Liver (tissue), 9 donors: ENCODE measurements around the gene RCSD1. TPM values are rescaled to one million over a fixed set of nuclear protein-coding genes. Genes with fewer than 3 reads are reported as not detected.

Source experiments
- DNase-seq: peaks from one replicate; pipeline ENCODE4 v3.0.0-alpha.2; 2017; ENCODE audit warnings: low spot score
- H3K27ac ChIP-seq, 2 donors: one replicate each; pipeline ENCODE4 v1.7.0; 2013; ENCODE audit warnings: inconsistent platforms in 2 of 2, low read length in 2 of 2, control low read depth in 1 of 2, low read depth in 1 of 2, mild to moderate bottlenecking in 1 of 2
- H3K27me3 ChIP-seq, 4 donors: one replicate each; pipeline versions ENCODE4 v1.6.1 to v1.7.0; 2013; ENCODE audit warnings: low read length in 3 of 4, inconsistent platforms in 1 of 4, mild to moderate bottlenecking in 1 of 4, moderate library complexity in 1 of 4; ENCODE audit not compliant: control insufficient read depth in 4 of 4, insufficient read depth in 4 of 4
- H3K36me3 ChIP-seq, 4 donors: one replicate each; pipeline versions ENCODE4 v1.6.1 to v1.7.0; 2013; ENCODE audit warnings: low read length in 3 of 4, mild to moderate bottlenecking in 3 of 4, low read depth in 1 of 4, moderate library complexity in 1 of 4; ENCODE audit not compliant: control insufficient read depth in 4 of 4, insufficient read depth in 3 of 4
- H3K4me1 ChIP-seq, 4 donors: one replicate each; pipeline versions ENCODE4 v1.6.1 to v1.7.0; 2013; ENCODE audit warnings: low read length in 3 of 4, mild to moderate bottlenecking in 3 of 4, moderate library complexity in 1 of 4; ENCODE audit not compliant: control insufficient read depth in 4 of 4, insufficient read depth in 4 of 4
- H3K4me3 ChIP-seq, 3 donors: one replicate each; pipeline versions ENCODE4 v1.6.1 to v1.7.0; 2013; ENCODE audit warnings: low read length in 3 of 3, control low read depth in 1 of 3, low read depth in 1 of 3, mild to moderate bottlenecking in 1 of 3
- H3K9ac ChIP-seq, 2 donors: one replicate each; pipeline ENCODE4 v1.7.0; 2013; ENCODE audit warnings: low read length in 2 of 2, mild to moderate bottlenecking in 2 of 2, moderate library complexity in 2 of 2, control low read depth in 1 of 2, low read depth in 1 of 2
- H3K9me3 ChIP-seq, 4 donors: one replicate each; pipeline versions ENCODE4 v1.6.1 to v1.7.0; 2013; ENCODE audit warnings: low read length in 3 of 4; ENCODE audit not compliant: control insufficient read depth in 4 of 4
- EGR1 ChIP-seq, 2 donors: IDR thresholded peaks; 2 replicates each; pipeline ENCODE4 v1.6.1; 2016 to 2018; ENCODE audit warnings: antibody characterized with exemption in 2 of 2, low read depth in 2 of 2
- FOXA1 ChIP-seq: IDR thresholded peaks from 2 replicates; pipeline ENCODE4 v1.6.1; 2016; ENCODE audit warnings: antibody characterized with exemption
- FOXA2 ChIP-seq: IDR thresholded peaks from 2 replicates; pipeline ENCODE4 v1.6.1; 2016; ENCODE audit warnings: antibody characterized with exemption
- GABPA ChIP-seq, 2 donors: IDR thresholded peaks in 1 of 2; conservative IDR thresholded peaks in 1 of 2; 2 replicates each; pipeline ENCODE4 v1.6.1; 2016; ENCODE audit warnings: antibody characterized with exemption in 2 of 2, mild to moderate bottlenecking in 1 of 2, moderate library complexity in 1 of 2
- HNF4A ChIP-seq, 2 donors: conservative IDR thresholded peaks; 2 replicates each; pipeline ENCODE4 v1.6.1; 2016; ENCODE audit warnings: antibody characterized with exemption in 2 of 2, mild to moderate bottlenecking in 2 of 2
- HNF4G ChIP-seq: IDR thresholded peaks from 2 replicates; pipeline ENCODE4 v1.6.1; 2016; ENCODE audit warnings: antibody characterized with exemption
- JUND ChIP-seq, 2 donors: IDR thresholded peaks; 2 replicates each; pipeline ENCODE4 v1.6.1; 2016; ENCODE audit warnings: antibody characterized with exemption in 2 of 2
- NR2F2 ChIP-seq: IDR thresholded peaks from 2 replicates; pipeline ENCODE4 v1.6.1; 2016; ENCODE audit warnings: antibody characterized with exemption
- RAD21 ChIP-seq, 2 donors: IDR thresholded peaks; 2 replicates each; pipeline ENCODE4 v1.6.1; 2016; ENCODE audit warnings: antibody characterized with exemption in 2 of 2, mild to moderate bottlenecking in 2 of 2
- RXRA ChIP-seq, 2 donors: IDR thresholded peaks; 2 replicates each; pipeline ENCODE4 v1.6.1; 2017 to 2018; ENCODE audit warnings: antibody characterized with exemption in 2 of 2, mild to moderate bottlenecking in 1 of 2
- SP1 ChIP-seq: IDR thresholded peaks from 2 replicates; pipeline ENCODE4 v1.6.1; 2018; ENCODE audit warnings: antibody characterized with exemption, mild to moderate bottlenecking
- TAF1 ChIP-seq: conservative IDR thresholded peaks from 2 replicates; pipeline ENCODE4 v1.6.1; 2016; ENCODE audit warnings: antibody characterized with exemption, mild to moderate bottlenecking
- YY1 ChIP-seq: IDR thresholded peaks from 2 replicates; pipeline ENCODE4 v1.6.1; 2016; ENCODE audit warnings: antibody characterized with exemption, mild to moderate bottlenecking
- WGBS: extraction: QIAGEN DNeasy Blood & Tissue Kit; methylation state at CpG from one replicate; pipeline ENCODE4 v1.1.7; 2013; 5-methylcytosine and 5-hydroxymethylcytosine counted together
- polyA plus RNA-seq, 2 donors: library from polyadenylated mRNA; stranded (reverse) in 1 of 2; unstranded in 1 of 2; fragments of 200-250 nt in 1 of 2; fragments of >200 nt in 1 of 2; fragmentation: Nextera tagmentation in 1 of 2; extraction: Ambion mirVana in 1 of 2; gene quantifications; one replicate each; pipeline versions ENCODE4 v1.2.1 to v1.2.3, GENCODE V29; 2013 to 2015
- total RNA-seq, 2 donors: library from RNA; depleted of rRNA; stranded (reverse); fragments of >200 nt; gene quantifications; one replicate each; pipeline ENCODE4 v1.2.3, GENCODE V29; 2014
- TF ChIP-seq, protein P1 (sequence below): IDR thresholded peaks from 2 replicates; pipeline ENCODE4 v1.6.1; 2016; ENCODE audit warnings: antibody characterized with exemption
- TF ChIP-seq, protein P2 (sequence below): IDR thresholded peaks from 2 replicates; pipeline ENCODE4 v1.6.1; 2016; ENCODE audit warnings: antibody characterized with exemption, mild to moderate bottlenecking
- TF ChIP-seq, protein P3 (sequence below): IDR thresholded peaks from 2 replicates; pipeline ENCODE4 v1.6.1; 2016; ENCODE audit warnings: antibody characterized with exemption
- TF ChIP-seq, protein P4 (sequence below): IDR thresholded peaks from 2 replicates; pipeline ENCODE4 v1.6.1; 2016; ENCODE audit warnings: antibody characterized with exemption
- TF ChIP-seq, protein P5 (sequence below): fragments of 150-350 bp; IDR thresholded peaks from 2 replicates; pipeline ENCODE4 v1.5.1; 2017; ENCODE audit warnings: improper control_type of control experiment, low read depth, low read length; ENCODE audit not compliant: missing input control
- donor health status: healthy.
- donor health status: healthy.
- donor health status: healthy.
- donor health status: healthy.
- donor health status: healthy.

The RCSD1 gene
- total and polyA plus RNA-seq, 4 donors, result 3.1 to 15.0 (median 6.0) TPM

DNA sequence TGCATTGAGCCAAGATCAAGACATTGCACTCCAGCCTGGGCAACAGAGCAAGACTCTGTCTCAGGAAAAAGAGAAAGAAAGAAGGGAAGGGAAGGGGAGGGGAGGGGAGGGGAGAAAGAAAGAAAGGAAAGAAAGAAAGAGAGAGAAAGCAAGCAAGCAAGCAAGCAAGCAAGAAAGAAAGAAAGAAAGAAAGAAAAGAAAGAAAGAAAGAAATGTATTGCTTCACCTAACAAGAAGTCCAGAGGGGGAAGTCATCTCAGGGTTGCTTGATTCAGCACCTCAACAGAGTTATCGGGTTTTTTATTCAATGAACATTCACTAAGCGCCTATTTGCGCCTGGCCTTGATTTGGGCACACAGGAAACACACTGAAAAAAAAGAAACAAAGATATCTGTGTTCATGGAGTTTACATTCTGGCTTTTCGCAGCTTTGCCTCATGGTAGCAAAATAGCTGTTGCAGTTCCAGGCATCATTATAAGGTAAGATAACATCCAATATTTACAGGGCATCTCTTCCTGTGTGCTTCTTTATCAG lies 8.2 kb upstream of the RCSD1 start:
- H3K4me1 ChIP-seq, result peaks cover 0 to 4% (median 0%) of the 10 kb centered on the region in 4 donors
- H3K27ac ChIP-seq, result no peak overlapping the region
- H3K9ac ChIP-seq, result no peak overlapping the region
- TF ChIP-seq NR2F2 (no peak), JUND (IDR thresholded peaks at IDR 0.05) (no peak), YY1 (no peak), FOXA1 (no peak), HNF4G (no peak)
- TF ChIP-seq, protein P1, sequence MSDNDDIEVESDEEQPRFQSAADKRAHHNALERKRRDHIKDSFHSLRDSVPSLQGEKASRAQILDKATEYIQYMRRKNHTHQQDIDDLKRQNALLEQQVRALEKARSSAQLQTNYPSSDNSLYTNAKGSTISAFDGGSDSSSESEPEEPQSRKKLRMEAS, result no peak
- TF ChIP-seq, protein P2, sequence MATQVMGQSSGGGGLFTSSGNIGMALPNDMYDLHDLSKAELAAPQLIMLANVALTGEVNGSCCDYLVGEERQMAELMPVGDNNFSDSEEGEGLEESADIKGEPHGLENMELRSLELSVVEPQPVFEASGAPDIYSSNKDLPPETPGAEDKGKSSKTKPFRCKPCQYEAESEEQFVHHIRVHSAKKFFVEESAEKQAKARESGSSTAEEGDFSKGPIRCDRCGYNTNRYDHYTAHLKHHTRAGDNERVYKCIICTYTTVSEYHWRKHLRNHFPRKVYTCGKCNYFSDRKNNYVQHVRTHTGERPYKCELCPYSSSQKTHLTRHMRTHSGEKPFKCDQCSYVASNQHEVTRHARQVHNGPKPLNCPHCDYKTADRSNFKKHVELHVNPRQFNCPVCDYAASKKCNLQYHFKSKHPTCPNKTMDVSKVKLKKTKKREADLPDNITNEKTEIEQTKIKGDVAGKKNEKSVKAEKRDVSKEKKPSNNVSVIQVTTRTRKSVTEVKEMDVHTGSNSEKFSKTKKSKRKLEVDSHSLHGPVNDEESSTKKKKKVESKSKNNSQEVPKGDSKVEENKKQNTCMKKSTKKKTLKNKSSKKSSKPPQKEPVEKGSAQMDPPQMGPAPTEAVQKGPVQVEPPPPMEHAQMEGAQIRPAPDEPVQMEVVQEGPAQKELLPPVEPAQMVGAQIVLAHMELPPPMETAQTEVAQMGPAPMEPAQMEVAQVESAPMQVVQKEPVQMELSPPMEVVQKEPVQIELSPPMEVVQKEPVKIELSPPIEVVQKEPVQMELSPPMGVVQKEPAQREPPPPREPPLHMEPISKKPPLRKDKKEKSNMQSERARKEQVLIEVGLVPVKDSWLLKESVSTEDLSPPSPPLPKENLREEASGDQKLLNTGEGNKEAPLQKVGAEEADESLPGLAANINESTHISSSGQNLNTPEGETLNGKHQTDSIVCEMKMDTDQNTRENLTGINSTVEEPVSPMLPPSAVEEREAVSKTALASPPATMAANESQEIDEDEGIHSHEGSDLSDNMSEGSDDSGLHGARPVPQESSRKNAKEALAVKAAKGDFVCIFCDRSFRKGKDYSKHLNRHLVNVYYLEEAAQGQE, result no peak
- TF ChIP-seq, protein P3, sequence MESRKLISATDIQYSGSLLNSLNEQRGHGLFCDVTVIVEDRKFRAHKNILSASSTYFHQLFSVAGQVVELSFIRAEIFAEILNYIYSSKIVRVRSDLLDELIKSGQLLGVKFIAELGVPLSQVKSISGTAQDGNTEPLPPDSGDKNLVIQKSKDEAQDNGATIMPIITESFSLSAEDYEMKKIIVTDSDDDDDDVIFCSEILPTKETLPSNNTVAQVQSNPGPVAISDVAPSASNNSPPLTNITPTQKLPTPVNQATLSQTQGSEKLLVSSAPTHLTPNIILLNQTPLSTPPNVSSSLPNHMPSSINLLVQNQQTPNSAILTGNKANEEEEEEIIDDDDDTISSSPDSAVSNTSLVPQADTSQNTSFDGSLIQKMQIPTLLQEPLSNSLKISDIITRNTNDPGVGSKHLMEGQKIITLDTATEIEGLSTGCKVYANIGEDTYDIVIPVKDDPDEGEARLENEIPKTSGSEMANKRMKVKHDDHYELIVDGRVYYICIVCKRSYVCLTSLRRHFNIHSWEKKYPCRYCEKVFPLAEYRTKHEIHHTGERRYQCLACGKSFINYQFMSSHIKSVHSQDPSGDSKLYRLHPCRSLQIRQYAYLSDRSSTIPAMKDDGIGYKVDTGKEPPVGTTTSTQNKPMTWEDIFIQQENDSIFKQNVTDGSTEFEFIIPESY, result no peak
- DNase-seq, result no peak
- no peaks in the 10 kb centered on the region for H3K9me3 ChIP-seq
- H3K4me3 ChIP-seq, result no peak overlapping the region
- 80% methylated on average over 4 of the region's 4 CpGs for WGBS
- H3K27me3 ChIP-seq, result no peaks in the 10 kb centered on the region
- no peaks in the 10 kb centered on the region for H3K36me3 ChIP-seq

DNA sequence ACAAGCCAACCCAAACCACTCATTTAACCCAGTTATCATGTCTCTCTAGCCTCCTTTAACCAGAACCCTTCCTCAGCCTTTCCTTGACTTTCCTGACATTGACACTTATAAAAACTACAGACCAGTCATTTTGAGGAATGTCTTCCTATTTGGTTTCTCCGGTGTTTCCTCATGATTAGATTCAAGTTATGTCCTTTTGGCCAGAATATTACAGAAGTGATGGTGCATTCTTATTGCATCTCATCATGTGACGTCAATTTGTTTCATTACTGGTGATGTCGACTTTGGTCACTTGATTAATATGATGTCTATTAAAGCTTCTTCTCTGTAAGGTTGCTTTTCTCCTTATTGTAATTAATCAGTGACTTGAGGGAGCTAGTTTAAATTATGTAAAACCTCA lies 6.1 kb upstream of the RCSD1 start:
- Histone ChIP-seq H3K4me3 (no peak overlapping the region), H3K9ac (no peak overlapping the region), H3K27me3 (no peaks in the 10 kb centered on the region), H3K27ac (no peak overlapping the region), H3K9me3 (no peaks in the 10 kb centered on the region), H3K36me3 (no peaks in the 10 kb centered on the region), H3K4me1 (no peaks in the 10 kb centered on the region)
- TF ChIP-seq TAF1 (no peak), JUND (IDR thresholded peaks at IDR 0.05) (no peak), EGR1 (IDR thresholded peaks at IDR 0.05; ENCODE audit: low read depth in 2 of 2) (no peak), RXRA (IDR thresholded peaks at IDR 0.05) (no peak), RAD21 (IDR thresholded peaks at IDR 0.05) (no peak), GABPA (IDR thresholded peaks at IDR 0.05 in 1 of 2, conservative IDR thresholded peaks at IDR 0.05 in 1 of 2) (no peak), YY1 (no peak), FOXA2 (no peak), NR2F2 (no peak), HNF4G (no peak), SP1 (no peak), HNF4A (conservative IDR thresholded peaks at IDR 0.05) (no peak), FOXA1 (no peak)
- TF ChIP-seq, protein P4, sequence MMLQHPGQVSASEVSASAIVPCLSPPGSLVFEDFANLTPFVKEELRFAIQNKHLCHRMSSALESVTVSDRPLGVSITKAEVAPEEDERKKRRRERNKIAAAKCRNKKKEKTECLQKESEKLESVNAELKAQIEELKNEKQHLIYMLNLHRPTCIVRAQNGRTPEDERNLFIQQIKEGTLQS, result no peak
- TF ChIP-seq, protein P2, result no peak
- TF ChIP-seq, protein P3, result no peak
- TF ChIP-seq, protein P5, sequence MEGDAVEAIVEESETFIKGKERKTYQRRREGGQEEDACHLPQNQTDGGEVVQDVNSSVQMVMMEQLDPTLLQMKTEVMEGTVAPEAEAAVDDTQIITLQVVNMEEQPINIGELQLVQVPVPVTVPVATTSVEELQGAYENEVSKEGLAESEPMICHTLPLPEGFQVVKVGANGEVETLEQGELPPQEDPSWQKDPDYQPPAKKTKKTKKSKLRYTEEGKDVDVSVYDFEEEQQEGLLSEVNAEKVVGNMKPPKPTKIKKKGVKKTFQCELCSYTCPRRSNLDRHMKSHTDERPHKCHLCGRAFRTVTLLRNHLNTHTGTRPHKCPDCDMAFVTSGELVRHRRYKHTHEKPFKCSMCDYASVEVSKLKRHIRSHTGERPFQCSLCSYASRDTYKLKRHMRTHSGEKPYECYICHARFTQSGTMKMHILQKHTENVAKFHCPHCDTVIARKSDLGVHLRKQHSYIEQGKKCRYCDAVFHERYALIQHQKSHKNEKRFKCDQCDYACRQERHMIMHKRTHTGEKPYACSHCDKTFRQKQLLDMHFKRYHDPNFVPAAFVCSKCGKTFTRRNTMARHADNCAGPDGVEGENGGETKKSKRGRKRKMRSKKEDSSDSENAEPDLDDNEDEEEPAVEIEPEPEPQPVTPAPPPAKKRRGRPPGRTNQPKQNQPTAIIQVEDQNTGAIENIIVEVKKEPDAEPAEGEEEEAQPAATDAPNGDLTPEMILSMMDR, result no peak
- TF ChIP-seq, protein P1, result no peak
- 69% methylated on average over 3 of the region's 3 CpGs for WGBS
- no peak for DNase-seq
